K562 (cell line): ENCODE results near the gene ZNF346. TPM values are rescaled to one million over a fixed set of nuclear protein-coding genes. Genes with fewer than 3 reads are reported as not detected.
A peak's percentile ranks its signal among the peaks of the same experiment; 100 is the strongest.

Experiments
- ATAC-seq: fragments of 200-7000 bp; cut with Tn5 transposase; 3 replicates; pipeline ENCODE4 v1.9.1; 2020; ENCODE audit warnings: moderate library complexity
- BruUV-seq: library from RNA; stranded (reverse); fragments of 400-500 nt; replicated peaks from 2 replicates; lab custom pipeline; 2021; lab: Mats Ljungman, UMichigan
- CTCF ChIA-PET: fragments of 300-600 bp; formaldehyde crosslinking; extraction: SDS; loops from one replicate; lab custom pipeline; 2021; ENCODE audit warnings: low intra/inter-chr PET ratio; lab: Yijun Ruan, JAX
- POLR2A ChIA-PET: fragments of 300-600, 350-650 bp; sonication (Branson Sonifier 250); formaldehyde crosslinking; extraction: SDS; loops from one replicate; lab custom pipeline; 2021; ENCODE audit warnings: antibody characterized with exemption, inconsistent platforms; lab: Yijun Ruan, JAX
- DNase-seq, 4 experiments: peaks; one replicate each; pipeline versions ENCODE4 v3.0.0 to v3.0.0-alpha.2; 2011 to 2018; ENCODE audit warnings: low spot score in 3 of 4, mixed read lengths in 3 of 4; ENCODE audit errors: extremely low read depth in 1 of 4
- FAIRE-seq: peaks from 2 replicates; lab custom pipeline; 2011; peaks lifted over from hg19 to GRCh38; lab: Jason Lieb, UNC
- H2AFZ ChIP-seq: 2 replicates; pipeline ENCODE4 v1.6.0; 2011; ENCODE audit warnings: low read depth, low read length, control low read depth, inconsistent platforms
- H3K27ac ChIP-seq: fragments of 200-600 bp; 3 replicates; pipeline ENCODE4 v1.8.0; 2011; ENCODE audit warnings: low read depth, mild to moderate bottlenecking, control low read depth, inconsistent platforms, low read length, moderate library complexity, mixed read lengths; ENCODE audit errors: extremely low read depth
- H3K27me3 ChIP-seq, 2 experiments: fragments of 300-600 bp in 1 of 2; 2 replicates in 1 of 2; 3 replicates in 1 of 2; pipeline versions ENCODE4 v1.6.0 to v1.8.0; 2011; ENCODE audit warnings: inconsistent platforms in 2 of 2, low read length in 2 of 2, mild to moderate bottlenecking in 1 of 2, mixed read lengths in 1 of 2, moderate library complexity in 1 of 2; ENCODE audit not compliant: control insufficient read depth in 2 of 2, insufficient read depth in 2 of 2
- H3K36me3 ChIP-seq: fragments of 300-600 bp; 3 replicates; pipeline ENCODE4 v1.8.0; 2011; ENCODE audit warnings: mild to moderate bottlenecking, low read length, inconsistent platforms; ENCODE audit not compliant: control insufficient read depth, insufficient read depth
- H3K4me1 ChIP-seq, 2 experiments: fragments of 200-600 bp in 1 of 2; replicated peaks in 1 of 2; 2 replicates in 1 of 2; 3 replicates in 1 of 2; pipeline versions ENCODE4 v1.5.1 to v1.8.0; 2011; ENCODE audit warnings: inconsistent platforms in 2 of 2, low read length in 2 of 2, mild to moderate bottlenecking in 1 of 2, mixed read lengths in 1 of 2, moderate library complexity in 1 of 2; ENCODE audit not compliant: control insufficient read depth in 2 of 2, insufficient read depth in 2 of 2
- H3K4me2 ChIP-seq: 2 replicates; pipeline ENCODE4 v1.6.1; 2011; ENCODE audit warnings: low read length, control low read depth, inconsistent platforms, mixed read lengths; ENCODE audit not compliant: insufficient read depth
- H3K4me3 ChIP-seq: fragments of 200-600 bp; sonication (generic), shearing (Covaris generic); 2 replicates; pipeline ENCODE4 v1.5.1; 2016; ENCODE audit warnings: control low read depth, inconsistent platforms
- H3K79me2 ChIP-seq: fragments of 200-600 bp; 3 replicates; pipeline ENCODE4 v1.8.0; 2011; ENCODE audit warnings: low read length, inconsistent platforms; ENCODE audit not compliant: control insufficient read depth, insufficient read depth
- H3K9ac ChIP-seq, 2 experiments: 2 replicates each; pipeline versions ENCODE4 v1.6.0 to v1.6.1; 2011; ENCODE audit warnings: low read depth in 2 of 2, low read length in 2 of 2, control low read depth in 1 of 2, inconsistent platforms in 1 of 2, mild to moderate bottlenecking in 1 of 2, mixed read lengths in 1 of 2; ENCODE audit not compliant: insufficient read depth in 1 of 2
- H3K9me1 ChIP-seq: one replicate; pipeline ENCODE4 v1.6.0; 2011; ENCODE audit warnings: inconsistent platforms, mild to moderate bottlenecking, low read length, moderate library complexity; ENCODE audit not compliant: control insufficient read depth, insufficient read depth
- H3K9me3 ChIP-seq: replicated peaks from 2 replicates; pipeline ENCODE4 v1.5.1; 2011; ENCODE audit warnings: low read depth, low read length, inconsistent platforms; ENCODE audit not compliant: control insufficient read depth, insufficient read depth
- H4K20me1 ChIP-seq: replicated peaks from 2 replicates; pipeline ENCODE4 v1.6.1; 2011; ENCODE audit warnings: low read length, inconsistent platforms, mixed read lengths; ENCODE audit not compliant: control insufficient read depth, insufficient read depth
- MCM5 ChIP-seq: fragments of 450-650 bp; IDR thresholded peaks from 2 replicates; pipeline ENCODE4 v1.6.1; 2016; ENCODE audit warnings: low read depth
- ZNF445 ChIP-seq: fragments of 250-450 bp; sonication (Bioruptor Pico); IDR thresholded peaks from 2 replicates; pipeline ENCODE4 v1.4.0; 2020; ENCODE audit warnings: low read depth, mild to moderate bottlenecking, moderate library complexity
- ZNF518B ChIP-seq: fragments of 250-450 bp; sonication (Bioruptor Pico); IDR thresholded peaks from 2 replicates; pipeline ENCODE4 v1.5.0; 2021; ENCODE audit warnings: mild to moderate bottlenecking, moderate library complexity
- WGBS: fragments of 100-300 bp; shearing (Covaris generic); methylation state at CpG from one replicate; pipeline ENCODE4 v1.1.6; 2016; ENCODE audit warnings: low coverage, mixed read lengths; ENCODE audit not compliant: insufficient coverage; ENCODE audit errors: missing lambda C conversion rate; 5-methylcytosine and 5-hydroxymethylcytosine counted together
- in situ Hi-C: fragments of 300-500 bp; cut with MboI; formaldehyde crosslinking; loops from 4 replicates; pipeline ENCODE4 v1.15.0; 2018; ENCODE audit warnings: inconsistent platforms, mixed read lengths
- intact Hi-C: fragments of 100-400 bp; cut with micrococcal nuclease; formaldehyde crosslinking; loops from 2 replicates; pipeline ENCODE4 v1.14.2; 2022
- polyA plus RNA-seq, 8 experiments: library from polyadenylated mRNA; depleted of rRNA in 4 of 8; stranded (reverse) in 5 of 8; unstranded in 3 of 8; fragments of >200 nt; fragmentation: Nextera tagmentation in 2 of 8; fragmentation: Illumina TruSeq in 1 of 8; extraction: Ambion mirVana in 2 of 8; extraction: Trizol in 1 of 8; gene quantifications; 2 replicates each; pipeline versions ENCODE4 v1.2.1 to v1.2.3, GENCODE V29; 2011 to 2014; ENCODE audit warnings: inconsistent platforms in 1 of 8, missing spikeins in 1 of 8
- total RNA-seq, 7 experiments: library from RNA; depleted of rRNA in 6 of 7; stranded (reverse); fragments of >200 nt in 6 of 7; fragmentation: Illumina TruSeq in 2 of 7; extraction: Trizol in 2 of 7; gene quantifications; 2 replicates each; pipeline versions ENCODE4 v1.2.1 to v1.2.3, GENCODE V29; 2011 to 2021; ENCODE audit warnings: low replicate concordance in 1 of 7
- TF ChIP-seq, protein P1 (sequence below): sonication (generic); formaldehyde crosslinking; IDR thresholded peaks from 2 replicates; pipeline ENCODE4 v1.8.0; 2023; ENCODE audit warnings: missing genetic modification reagents, mild to moderate bottlenecking, borderline replicate concordance
- TF ChIP-seq, protein P2 (sequence below): fragments of 450-650 bp; IDR thresholded peaks from one replicate; pipeline ENCODE4 v1.6.1; 2018; ENCODE audit warnings: mild to moderate bottlenecking, moderate library complexity; ENCODE audit not compliant: partially characterized antibody

The ZNF346 gene
- total and polyA plus RNA-seq, 9 of the 15 experiments (the other 6 are each of a cell fraction or from before 2014, with no cell fraction given) = 5.0 to 25.1 (median 20.1) TPM

DNA sequence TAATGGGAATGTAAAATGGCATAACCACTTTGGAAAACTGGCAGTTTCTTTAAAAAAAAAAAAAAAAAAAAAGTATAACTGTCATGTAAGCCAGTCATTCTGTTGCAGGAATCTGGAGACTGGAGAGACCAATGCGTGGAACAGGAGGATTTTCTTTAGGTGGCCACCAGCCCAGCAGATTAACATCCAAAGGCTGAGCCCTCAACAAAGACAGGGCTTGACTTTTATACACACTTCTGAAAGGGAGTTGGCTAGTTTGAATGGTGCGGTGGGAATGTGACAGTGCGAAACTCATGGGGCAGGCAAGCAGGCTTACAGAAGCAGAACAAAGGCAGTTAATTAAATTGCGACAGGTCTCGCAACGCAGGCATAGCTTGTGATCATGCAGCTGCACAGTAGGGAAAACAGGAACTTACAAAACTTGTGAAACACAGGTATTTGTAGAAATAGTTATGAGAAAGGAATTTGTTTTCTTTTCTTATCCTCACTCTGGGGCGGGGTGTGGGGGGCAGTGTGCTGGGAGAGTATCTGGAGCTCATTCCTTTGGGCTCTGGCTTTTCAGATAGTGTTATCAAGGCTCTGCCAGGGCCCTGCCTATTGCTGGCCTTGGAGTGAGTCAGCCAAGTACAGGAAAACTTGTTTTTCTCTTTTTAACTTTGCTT, 27.9 kb upstream of the ZNF346 start (continued):
- no peak for TF ChIP-seq ZNF518B (CRISPR knock-in tag)

DNA sequence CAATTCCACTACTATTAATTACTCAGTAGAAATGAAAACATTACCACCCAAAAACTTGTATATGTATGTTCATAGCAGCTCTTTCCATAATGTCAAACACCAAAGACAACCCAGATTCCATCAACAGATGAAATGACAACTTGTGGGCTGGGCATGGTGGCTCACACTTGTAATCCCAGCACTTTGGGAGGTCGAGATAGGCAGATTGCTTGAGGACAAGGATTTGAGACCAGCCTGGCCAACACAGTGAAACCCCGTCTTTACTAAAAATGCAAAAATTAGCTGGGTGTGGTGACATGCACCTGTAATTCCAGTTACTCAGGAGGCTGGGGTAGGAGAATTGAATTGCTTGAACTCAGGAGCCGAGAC, 27.4 kb upstream of the ZNF346 start:
- Histone ChIP-seq H4K20me1 (peaks cover 29% of the 10 kb centered on the region), H3K79me2 (peaks cover 87% of the 10 kb centered on the region), H3K4me2 (peak overlapping the region; percentile 58), H3K27ac (peak overlapping the region; percentile 91), H3K27me3 (no peaks in the 10 kb centered on the region), H3K9me1 (peaks cover 7% of the 10 kb centered on the region), H3K36me3 (peaks cover 7% of the 10 kb centered on the region; the same call in 2 of the 3 replicates), H3K4me3 (no peak overlapping the region), H3K4me1 (peaks cover 26 to 31% of the 10 kb centered on the region in 2 experiments), H2AFZ (no peak overlapping the region), H3K9ac (peak overlapping the region in 1 of 2 experiments; percentile 54; a peak in 1 of 4 replicates), H3K9me3 (peaks cover 4% of the 10 kb centered on the region)
- BruUV-seq = no TSS peak
- ChIA-PET POLR2A (interaction anchor here (0.5 to 4.0 kb wide), 5 partner anchors 10 to 560 kb away, joined by 3 to 45 read pairs (median 4); partner anchors contain the start of gene UIMC1), CTCF (interaction anchor here (1.5 kb wide), 1 partner anchor 11 kb away, joined by 3 read pairs; the partner anchor contains the start of gene UIMC1)
- DNase-seq = peak in 2 of 4 experiments; percentile 16 to 65
- in situ Hi-C loops = no loop called here
- FAIRE-seq = no peak
- 6% methylated on average over 3 of the region's 3 CpGs for WGBS
- ATAC-seq = peak; percentile 69
- intact Hi-C loops = no loop called here
- TF ChIP-seq MCM5 (no peak), ZNF445 (no peak)
- TF ChIP-seq, protein P1, sequence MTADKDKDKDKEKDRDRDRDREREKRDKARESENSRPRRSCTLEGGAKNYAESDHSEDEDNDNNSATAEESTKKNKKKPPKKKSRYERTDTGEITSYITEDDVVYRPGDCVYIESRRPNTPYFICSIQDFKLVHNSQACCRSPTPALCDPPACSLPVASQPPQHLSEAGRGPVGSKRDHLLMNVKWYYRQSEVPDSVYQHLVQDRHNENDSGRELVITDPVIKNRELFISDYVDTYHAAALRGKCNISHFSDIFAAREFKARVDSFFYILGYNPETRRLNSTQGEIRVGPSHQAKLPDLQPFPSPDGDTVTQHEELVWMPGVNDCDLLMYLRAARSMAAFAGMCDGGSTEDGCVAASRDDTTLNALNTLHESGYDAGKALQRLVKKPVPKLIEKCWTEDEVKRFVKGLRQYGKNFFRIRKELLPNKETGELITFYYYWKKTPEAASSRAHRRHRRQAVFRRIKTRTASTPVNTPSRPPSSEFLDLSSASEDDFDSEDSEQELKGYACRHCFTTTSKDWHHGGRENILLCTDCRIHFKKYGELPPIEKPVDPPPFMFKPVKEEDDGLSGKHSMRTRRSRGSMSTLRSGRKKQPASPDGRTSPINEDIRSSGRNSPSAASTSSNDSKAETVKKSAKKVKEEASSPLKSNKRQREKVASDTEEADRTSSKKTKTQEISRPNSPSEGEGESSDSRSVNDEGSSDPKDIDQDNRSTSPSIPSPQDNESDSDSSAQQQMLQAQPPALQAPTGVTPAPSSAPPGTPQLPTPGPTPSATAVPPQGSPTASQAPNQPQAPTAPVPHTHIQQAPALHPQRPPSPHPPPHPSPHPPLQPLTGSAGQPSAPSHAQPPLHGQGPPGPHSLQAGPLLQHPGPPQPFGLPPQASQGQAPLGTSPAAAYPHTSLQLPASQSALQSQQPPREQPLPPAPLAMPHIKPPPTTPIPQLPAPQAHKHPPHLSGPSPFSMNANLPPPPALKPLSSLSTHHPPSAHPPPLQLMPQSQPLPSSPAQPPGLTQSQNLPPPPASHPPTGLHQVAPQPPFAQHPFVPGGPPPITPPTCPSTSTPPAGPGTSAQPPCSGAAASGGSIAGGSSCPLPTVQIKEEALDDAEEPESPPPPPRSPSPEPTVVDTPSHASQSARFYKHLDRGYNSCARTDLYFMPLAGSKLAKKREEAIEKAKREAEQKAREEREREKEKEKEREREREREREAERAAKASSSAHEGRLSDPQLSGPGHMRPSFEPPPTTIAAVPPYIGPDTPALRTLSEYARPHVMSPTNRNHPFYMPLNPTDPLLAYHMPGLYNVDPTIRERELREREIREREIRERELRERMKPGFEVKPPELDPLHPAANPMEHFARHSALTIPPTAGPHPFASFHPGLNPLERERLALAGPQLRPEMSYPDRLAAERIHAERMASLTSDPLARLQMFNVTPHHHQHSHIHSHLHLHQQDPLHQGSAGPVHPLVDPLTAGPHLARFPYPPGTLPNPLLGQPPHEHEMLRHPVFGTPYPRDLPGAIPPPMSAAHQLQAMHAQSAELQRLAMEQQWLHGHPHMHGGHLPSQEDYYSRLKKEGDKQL (CRISPR knock-in tag) = no peak
- TF ChIP-seq, protein P2, sequence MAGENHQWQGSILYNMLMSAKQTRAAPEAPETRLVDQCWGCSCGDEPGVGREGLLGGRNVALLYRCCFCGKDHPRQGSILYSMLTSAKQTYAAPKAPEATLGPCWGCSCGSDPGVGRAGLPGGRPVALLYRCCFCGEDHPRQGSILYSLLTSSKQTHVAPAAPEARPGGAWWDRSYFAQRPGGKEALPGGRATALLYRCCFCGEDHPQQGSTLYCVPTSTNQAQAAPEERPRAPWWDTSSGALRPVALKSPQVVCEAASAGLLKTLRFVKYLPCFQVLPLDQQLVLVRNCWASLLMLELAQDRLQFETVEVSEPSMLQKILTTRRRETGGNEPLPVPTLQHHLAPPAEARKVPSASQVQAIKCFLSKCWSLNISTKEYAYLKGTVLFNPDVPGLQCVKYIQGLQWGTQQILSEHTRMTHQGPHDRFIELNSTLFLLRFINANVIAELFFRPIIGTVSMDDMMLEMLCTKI = no peak
